B cell (primary cell): ENCODE measurements around the gene GNAS.

Experiments used
- CTCF ChIP-seq: fragments of 200-600 bp; IDR thresholded peaks from one replicate; pipeline ENCODE4 v1.8.0; 2022; ENCODE audit warnings: antibody characterized with exemption, mild to moderate bottlenecking
- EZH2 ChIP-seq: IDR thresholded peaks from 2 replicates; pipeline ENCODE4 v1.6.1; 2012; ENCODE audit warnings: borderline replicate concordance, low read depth, mild to moderate bottlenecking, moderate library complexity, low read length; ENCODE audit not compliant: insufficient read depth, poor library complexity, severe bottlenecking

DNA sequence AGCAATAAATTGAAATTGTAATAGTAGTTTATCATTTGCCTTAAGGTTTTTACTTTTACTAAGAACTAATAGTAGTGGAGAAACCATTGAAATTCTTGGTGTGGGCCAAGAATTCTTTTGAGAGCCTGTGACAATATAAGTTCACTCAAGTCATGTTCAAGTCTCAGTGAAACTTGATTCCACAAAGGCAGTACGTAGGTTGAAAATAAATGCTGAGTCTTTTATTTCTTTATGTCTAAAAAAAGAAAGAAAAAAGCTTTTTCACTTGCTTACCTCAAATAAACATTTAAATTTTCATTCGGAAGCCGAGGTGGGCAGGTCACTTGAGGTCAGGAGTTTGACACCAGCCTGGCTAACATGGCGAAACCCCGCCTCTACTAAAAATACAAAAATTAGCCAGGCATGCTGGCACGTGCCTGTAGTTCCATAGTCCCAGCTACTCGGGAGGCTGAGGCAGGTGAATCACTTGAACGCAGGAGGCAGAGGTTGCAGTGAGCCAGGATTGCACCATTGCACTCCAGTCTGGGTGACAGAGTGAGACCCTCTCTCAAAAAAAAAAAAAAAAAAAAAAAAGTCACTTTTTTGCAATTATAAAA, 70.7 kb downstream of the GNAS start:
- TF ChIP-seq CTCF, result no peak
- no peak for TF ChIP-seq EZH2
